SU-DHL-6 (cell line): ENCODE measurements around the gene UXS1.

Experiments
- CTCF ChIP-seq: fragments of 200-600 bp; sonication (generic); IDR thresholded peaks from one replicate; pipeline ENCODE4 v1.5.1; 2017; ENCODE audit warnings: antibody characterized with exemption, mild to moderate bottlenecking, low read length, moderate library complexity; ENCODE audit not compliant: insufficient read depth, poor library complexity, severe bottlenecking
- EZH2phosphoT487 ChIP-seq: fragments of 200-600 bp; sonication (generic), shearing (Covaris generic); conservative IDR thresholded peaks from 2 replicates; pipeline ENCODE4 v1.6.1; 2018; ENCODE audit warnings: mild to moderate bottlenecking, antibody characterized with exemption, low read length, moderate library complexity, mixed read lengths

DNA sequence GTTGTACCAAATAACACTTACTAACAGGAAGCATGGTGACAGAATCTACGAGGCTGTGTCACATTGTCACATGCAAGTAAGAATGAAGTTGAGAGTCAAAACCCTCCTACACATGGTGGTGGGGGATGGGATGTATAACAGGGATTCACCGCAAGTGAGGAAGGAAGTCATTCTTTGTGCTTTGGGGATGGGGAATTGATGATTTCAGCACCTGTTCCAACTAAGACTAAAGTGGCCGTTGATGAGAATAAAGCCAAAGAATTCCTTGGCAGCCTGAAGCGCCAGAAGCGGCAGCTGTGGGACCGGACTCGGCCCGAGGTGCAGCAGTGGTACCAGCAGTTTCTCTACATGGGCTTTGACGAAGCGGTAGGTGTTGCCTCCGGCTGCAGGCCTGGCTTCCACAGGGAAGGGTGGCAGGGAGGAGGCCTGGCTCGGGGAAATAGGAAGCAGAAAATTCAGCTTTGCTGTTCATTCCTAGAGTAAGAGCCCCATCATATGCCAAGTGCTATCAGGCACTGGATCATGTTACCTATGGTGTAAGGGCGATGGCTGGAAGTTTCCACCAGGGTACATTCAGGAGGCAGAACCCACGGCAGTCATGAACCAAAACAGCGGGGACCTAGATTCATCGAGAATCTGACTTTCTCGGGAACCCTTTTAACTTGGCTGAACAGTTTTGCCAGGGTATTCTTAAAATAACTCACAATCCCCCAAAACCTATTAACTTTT lies 120.3 kb downstream of the UXS1 start:
- TF ChIP-seq CTCF (no peak), EZH2phosphoT487 (no peak)
